Fibroblast of the aortic adventitia (primary cell): Measurements from ENCODE around the gene LAX1. TPM values are rescaled to one million over a fixed set of nuclear protein-coding genes. Genes with fewer than 3 reads are reported as not detected.
A peak's percentile ranks its signal among the peaks of the same experiment; 100 is the strongest.

Experiments
- DNase-seq: peaks from one replicate; pipeline ENCODE4 v3.0.0-alpha.2; 2010; ENCODE audit warnings: low read depth
- H3K4me3 ChIP-seq: 2 replicates; pipeline ENCODE4 v1.5.1; 2011; ENCODE audit warnings: low read depth, mild to moderate bottlenecking, control low read depth, low read length, moderate library complexity
- total RNA-seq: library from RNA; depleted of rRNA; stranded (reverse); fragments of >200 nt; gene quantifications from 2 replicates; pipeline ENCODE4 v1.2.3, GENCODE V29; 2012; ENCODE audit warnings: low replicate concordance
- TF ChIP-seq, protein P1 (sequence below): IDR thresholded peaks from 2 replicates; pipeline ENCODE4 v1.5.1; 2011; ENCODE audit warnings: mild to moderate bottlenecking, low read length, control low read depth, inconsistent platforms; ENCODE audit not compliant: insufficient read depth

Gene LAX1
- total RNA-seq, 1 donor, result not detected

DNA sequence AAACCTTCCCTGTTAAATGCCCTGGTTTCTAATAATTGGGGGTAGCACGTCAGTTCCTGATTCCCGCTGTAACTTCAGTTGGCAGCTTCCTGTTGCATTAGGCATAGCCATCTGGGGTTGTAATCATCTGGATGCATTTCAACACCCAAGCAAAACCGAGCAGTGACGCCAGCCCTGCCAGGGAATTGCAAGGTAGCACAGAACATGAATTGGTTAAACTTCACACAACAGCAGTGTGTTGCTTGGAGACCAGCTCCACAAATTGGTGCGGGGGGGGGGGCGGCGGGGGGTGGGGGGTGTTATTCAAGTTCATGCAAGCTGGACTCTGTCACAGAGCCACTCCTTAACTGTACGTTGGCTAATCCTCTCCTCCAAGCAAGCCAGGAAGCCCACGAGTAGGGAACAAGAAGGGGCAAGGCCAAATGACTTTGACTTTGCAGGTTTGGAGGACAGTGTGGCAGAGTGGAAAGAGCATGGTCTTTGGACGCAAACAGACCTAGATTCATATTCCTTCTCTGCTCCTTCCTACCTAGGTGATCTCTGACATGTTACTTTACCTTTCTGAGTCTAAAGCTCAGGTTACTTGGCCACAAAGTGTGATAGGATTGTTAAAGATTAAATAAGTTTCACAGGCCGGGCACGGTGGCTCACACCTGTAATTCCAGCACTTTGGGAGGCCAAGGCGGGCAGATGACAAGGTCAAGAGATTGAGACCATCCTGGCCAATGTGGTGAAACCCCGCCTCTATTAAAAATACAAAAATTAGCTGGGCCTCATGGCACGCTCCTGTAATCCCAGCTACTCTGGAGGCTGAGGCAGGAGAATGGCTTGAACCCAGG is 4.7 kb downstream of the LAX1 start:
- peak; percentile 88 for DNase-seq
- no peak overlapping the region for H3K4me3 ChIP-seq
- TF ChIP-seq, protein P1, sequence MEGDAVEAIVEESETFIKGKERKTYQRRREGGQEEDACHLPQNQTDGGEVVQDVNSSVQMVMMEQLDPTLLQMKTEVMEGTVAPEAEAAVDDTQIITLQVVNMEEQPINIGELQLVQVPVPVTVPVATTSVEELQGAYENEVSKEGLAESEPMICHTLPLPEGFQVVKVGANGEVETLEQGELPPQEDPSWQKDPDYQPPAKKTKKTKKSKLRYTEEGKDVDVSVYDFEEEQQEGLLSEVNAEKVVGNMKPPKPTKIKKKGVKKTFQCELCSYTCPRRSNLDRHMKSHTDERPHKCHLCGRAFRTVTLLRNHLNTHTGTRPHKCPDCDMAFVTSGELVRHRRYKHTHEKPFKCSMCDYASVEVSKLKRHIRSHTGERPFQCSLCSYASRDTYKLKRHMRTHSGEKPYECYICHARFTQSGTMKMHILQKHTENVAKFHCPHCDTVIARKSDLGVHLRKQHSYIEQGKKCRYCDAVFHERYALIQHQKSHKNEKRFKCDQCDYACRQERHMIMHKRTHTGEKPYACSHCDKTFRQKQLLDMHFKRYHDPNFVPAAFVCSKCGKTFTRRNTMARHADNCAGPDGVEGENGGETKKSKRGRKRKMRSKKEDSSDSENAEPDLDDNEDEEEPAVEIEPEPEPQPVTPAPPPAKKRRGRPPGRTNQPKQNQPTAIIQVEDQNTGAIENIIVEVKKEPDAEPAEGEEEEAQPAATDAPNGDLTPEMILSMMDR, result no peak

DNA sequence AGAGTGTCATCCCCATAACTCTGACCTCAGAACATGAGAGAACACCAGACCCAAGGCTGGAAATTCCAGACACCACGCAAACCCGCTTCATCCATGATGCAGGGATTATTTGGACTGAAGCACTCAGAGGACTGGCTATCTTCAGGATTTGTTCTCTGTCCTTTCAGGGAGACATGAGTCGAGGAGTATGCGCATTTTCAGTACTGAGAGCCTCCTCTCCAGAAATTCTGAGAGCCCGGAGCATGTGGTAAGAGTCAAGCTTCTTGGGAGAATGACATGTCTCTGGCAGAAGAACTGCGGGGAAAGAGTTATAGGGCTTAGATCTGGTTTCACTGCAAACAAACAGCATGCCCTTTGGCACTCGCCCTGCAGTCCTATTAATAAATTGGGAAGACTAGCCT is 6.9 kb downstream of the LAX1 start:
- no peak overlapping the region for H3K4me3 ChIP-seq
- TF ChIP-seq, protein P1, result no peak
- DNase-seq, result peak; percentile 42

DNA sequence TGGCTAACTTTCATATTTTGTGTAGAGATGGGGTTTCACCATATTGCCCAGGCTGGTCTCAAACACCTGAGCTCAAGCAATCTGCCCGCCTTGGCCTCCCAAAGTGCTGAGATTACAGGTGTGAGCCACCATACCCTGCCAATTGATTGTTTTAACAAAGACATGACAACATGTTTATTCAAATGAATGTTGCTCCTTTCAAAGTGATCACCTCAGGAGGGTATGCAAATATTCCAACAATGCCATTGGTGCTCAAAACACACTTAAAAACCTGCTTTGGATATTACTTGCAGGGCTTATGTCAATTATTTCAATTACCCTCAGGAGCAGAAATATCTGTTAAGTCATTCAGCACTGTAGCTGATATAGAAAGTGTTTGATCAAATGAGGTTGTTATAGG is 7.9 kb downstream of the LAX1 start:
- no peak overlapping the region for H3K4me3 ChIP-seq
- TF ChIP-seq, protein P1, result no peak
- DNase-seq, result no peak

DNA sequence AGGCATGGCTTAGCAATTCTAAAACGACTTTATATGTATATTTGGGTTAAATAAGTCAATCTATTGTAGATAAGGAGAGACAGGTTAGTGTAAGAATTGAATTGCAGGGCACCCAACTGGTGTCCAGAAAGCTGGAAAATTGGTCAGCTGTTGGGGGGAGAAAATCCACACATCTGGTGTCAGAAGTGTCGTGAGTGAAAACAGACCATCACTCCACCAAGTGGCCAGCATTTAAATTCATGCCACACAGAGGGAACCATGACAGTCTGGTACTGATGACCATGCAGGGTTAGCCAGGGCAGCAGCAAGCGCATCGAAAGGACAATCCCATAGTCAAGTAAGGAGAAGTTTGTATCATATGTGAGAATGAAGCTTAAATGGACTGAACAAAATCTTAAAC is 11.7 kb downstream of the LAX1 start:
- TF ChIP-seq, protein P1, result no peak
- H3K4me3 ChIP-seq, result no peak overlapping the region
- no peak for DNase-seq

DNA sequence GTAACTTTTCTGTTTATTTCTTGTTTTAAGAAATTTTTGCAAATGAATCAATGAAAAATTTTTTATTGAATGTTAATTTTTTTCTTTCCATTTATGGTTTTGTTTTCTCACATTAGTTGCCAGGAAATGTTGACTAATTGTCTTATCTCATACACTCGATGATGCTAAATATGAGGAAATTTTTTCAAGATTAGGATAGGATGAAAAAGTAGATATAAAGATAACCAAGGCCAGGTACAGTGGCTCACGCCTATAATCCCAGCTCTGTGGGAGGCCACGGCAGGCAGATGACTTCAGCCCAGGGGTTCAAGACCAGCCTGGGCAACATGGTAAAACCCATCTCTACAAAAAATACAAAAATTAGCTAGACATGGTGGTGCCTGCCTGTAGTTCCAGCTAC is 12.6 kb downstream of the LAX1 start:
- TF ChIP-seq, protein P1, result no peak
- DNase-seq, result no peak

DNA sequence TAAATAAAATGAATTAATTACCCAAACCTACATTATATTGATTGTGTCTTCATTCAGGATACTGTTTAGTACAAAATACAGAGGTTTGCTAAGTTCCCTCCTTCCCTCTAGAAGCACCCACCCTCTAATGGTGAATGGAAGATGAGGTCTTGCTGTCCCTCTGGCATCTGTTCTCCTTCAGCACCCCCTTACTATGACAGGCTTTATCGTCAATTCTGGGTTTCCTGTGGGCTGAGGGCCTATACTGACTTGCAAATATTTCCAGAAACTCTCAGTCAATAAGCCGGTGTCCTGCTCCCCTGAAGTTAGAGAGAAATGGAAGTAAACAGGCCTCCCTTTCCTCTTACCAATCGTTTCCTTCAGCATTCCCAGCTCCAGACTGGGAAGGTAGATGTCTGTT is 13.2 kb downstream of the LAX1 start:
- no peak for DNase-seq
- H3K4me3 ChIP-seq, result no peak overlapping the region
- TF ChIP-seq, protein P1, result no peak

More for the DNA sequence above, 12.6 kb downstream of the LAX1 start:
- no peak overlapping the region for H3K4me3 ChIP-seq
